Osteocyte (in vitro differentiated cells): ENCODE results near the gene CDR2L. TPM values are rescaled to one million over a fixed set of nuclear protein-coding genes. Genes with fewer than 3 reads are reported as not detected.
A peak's percentile ranks its signal among the peaks of the same experiment; 100 is the strongest.

Experiments used
- DNase-seq: peaks from one replicate; pipeline ENCODE4 v3.0.0; 2021; ENCODE audit warnings: mixed read lengths; ENCODE audit not compliant: unreplicated experiment; ENCODE audit errors: extremely low spot score
- H3K27ac Mint-ChIP-seq: one replicate; pipeline ENCODE4 v1.8.0; 2021; ENCODE audit warnings: mild to moderate bottlenecking, mixed read lengths; ENCODE audit not compliant: unreplicated experiment
- H3K27me3 Mint-ChIP-seq: one replicate; pipeline ENCODE4 v1.8.0; 2021; ENCODE audit warnings: mixed read lengths; ENCODE audit not compliant: unreplicated experiment
- H3K36me3 Mint-ChIP-seq: one replicate; pipeline ENCODE4 v1.8.0; 2021; ENCODE audit warnings: mixed read lengths; ENCODE audit not compliant: unreplicated experiment
- H3K4me1 Mint-ChIP-seq: one replicate; pipeline ENCODE4 v1.8.0; 2021; ENCODE audit warnings: mixed read lengths; ENCODE audit not compliant: unreplicated experiment
- H3K4me3 Mint-ChIP-seq: one replicate; pipeline ENCODE4 v1.8.0; 2021; ENCODE audit warnings: mild to moderate bottlenecking, moderate library complexity, mixed read lengths; ENCODE audit not compliant: unreplicated experiment
- H3K9me3 Mint-ChIP-seq: one replicate; pipeline ENCODE4 v1.8.0; 2021; ENCODE audit warnings: mixed read lengths; ENCODE audit not compliant: unreplicated experiment
- total RNA-seq: library from RNA; stranded (reverse); gene quantifications from 2 replicates; pipeline ENCODE4 v1.2.1, GENCODE V29; 2021
- TF ChIP-seq, protein P1 (sequence below): fragments of 200-600 bp; sonication (generic); IDR thresholded peaks from 2 replicates; pipeline ENCODE4 v1.5.0; 2021; ENCODE audit warnings: antibody characterized with exemption, mild to moderate bottlenecking, moderate library complexity

Gene CDR2L
- total RNA-seq, 1 donor from 2014 or later = 21.4 TPM

DNA sequence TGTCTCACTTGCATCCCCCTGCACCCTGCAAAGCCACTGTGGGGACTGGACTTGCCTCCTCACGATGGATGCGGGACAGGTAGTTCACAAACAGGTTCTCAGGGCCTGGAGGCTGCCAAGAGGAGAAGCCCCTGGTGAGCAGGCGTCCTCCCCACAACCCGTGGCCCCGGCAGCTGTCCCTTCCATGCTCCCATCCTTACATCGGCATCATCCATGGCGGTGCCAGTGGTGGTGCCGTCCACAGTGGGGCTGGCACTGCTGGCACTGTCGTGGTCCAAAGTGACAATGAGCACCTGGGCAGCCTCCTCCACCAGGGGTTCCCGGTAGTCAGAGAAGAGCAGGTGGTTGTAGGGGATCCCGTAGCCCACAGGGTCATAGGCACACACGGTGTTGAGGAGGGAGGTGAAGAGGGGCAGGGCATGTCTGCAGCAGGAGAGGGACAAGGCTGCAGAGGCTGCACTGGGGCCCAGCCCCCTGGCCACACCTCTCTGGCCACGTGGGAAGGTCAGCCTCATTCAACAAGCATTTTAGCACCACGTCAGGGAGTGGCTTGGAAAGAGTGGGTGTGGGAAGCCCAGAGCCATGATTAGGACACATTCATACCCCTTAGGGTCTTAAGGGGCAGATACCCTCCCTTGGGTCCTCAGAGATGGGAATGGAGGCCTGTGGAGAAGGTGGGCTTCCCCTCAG lies 27.5 kb upstream of the CDR2L start:
- no peak overlapping the region for H3K4me3 Mint-ChIP-seq
- H3K36me3 Mint-ChIP-seq = no peaks in the 10 kb centered on the region
- H3K4me1 Mint-ChIP-seq = no peaks in the 10 kb centered on the region
- no peak for DNase-seq
- H3K27ac Mint-ChIP-seq = no peak overlapping the region
- H3K9me3 Mint-ChIP-seq = no peaks in the 10 kb centered on the region
- peaks cover 3% of the 10 kb centered on the region for H3K27me3 Mint-ChIP-seq
- TF ChIP-seq, protein P1, sequence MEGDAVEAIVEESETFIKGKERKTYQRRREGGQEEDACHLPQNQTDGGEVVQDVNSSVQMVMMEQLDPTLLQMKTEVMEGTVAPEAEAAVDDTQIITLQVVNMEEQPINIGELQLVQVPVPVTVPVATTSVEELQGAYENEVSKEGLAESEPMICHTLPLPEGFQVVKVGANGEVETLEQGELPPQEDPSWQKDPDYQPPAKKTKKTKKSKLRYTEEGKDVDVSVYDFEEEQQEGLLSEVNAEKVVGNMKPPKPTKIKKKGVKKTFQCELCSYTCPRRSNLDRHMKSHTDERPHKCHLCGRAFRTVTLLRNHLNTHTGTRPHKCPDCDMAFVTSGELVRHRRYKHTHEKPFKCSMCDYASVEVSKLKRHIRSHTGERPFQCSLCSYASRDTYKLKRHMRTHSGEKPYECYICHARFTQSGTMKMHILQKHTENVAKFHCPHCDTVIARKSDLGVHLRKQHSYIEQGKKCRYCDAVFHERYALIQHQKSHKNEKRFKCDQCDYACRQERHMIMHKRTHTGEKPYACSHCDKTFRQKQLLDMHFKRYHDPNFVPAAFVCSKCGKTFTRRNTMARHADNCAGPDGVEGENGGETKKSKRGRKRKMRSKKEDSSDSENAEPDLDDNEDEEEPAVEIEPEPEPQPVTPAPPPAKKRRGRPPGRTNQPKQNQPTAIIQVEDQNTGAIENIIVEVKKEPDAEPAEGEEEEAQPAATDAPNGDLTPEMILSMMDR = no peak

- Mint-ChIP-seq H3K27ac (no peak overlapping the region), H3K4me3 (no peak overlapping the region), H3K4me1 (no peaks in the 10 kb centered on the region), H3K27me3 (peaks cover 3% of the 10 kb centered on the region), H3K9me3 (no peaks in the 10 kb centered on the region), H3K36me3 (no peaks in the 10 kb centered on the region)
- TF ChIP-seq, protein P1 = peak; percentile 46
- DNase-seq = no peak
These were observed 26.7 kb upstream of the CDR2L start for GRCh38 chr17:74960570-74961342.

GRCh38 chr17:74961657-74962350 lies 25.6 kb upstream of the CDR2L start:
- DNase-seq = peak; percentile 96

DNA sequence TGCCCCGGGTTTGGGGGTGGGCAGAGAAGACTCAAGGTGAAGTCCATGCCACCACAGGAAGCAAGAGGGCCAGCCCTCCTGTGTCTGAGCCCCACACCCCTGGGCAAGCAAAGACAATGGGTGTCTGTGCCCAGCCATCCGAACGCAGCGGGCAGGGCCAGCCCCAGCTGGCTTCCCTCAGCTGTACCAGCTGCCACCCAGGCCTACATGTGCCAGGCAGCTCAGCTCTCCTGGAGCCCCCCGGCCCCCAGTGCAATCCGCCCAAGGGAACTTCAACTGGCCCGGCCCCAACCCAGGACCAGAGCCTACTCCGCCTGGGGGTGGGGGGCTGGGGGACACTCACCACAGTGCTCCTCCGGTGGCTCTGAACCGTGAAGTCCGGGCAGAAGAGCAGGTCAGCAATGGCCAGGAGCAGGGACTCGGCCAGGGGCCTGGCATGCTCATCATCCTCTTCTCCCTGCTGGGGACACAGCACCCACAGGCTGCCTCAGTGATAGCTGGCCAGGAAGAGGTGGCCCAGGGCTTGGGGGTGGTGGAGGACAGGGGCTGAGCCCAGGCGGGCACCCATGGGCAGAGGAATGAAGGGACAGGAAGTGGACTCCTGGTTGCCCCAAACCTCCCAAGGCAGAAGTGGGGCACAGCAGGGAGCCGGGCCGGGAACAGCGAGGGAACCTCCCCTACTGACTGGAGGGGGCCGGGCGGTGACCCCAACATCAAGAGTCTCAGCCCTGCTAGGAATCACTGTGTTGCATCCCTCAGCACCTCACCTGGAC lies 24.6 kb upstream of the CDR2L start:
- Mint-ChIP-seq H3K9me3 (no peaks in the 10 kb centered on the region), H3K4me1 (no peaks in the 10 kb centered on the region), H3K27ac (no peak overlapping the region), H3K27me3 (peaks cover 3% of the 10 kb centered on the region), H3K4me3 (no peak overlapping the region), H3K36me3 (no peaks in the 10 kb centered on the region)
- TF ChIP-seq, protein P1 = no peak
- DNase-seq = no peak

More at GRCh38 chr17:74961657-74962350, 25.6 kb upstream of the CDR2L start:
- TF ChIP-seq, protein P1 = peak; percentile 84
- Mint-ChIP-seq H3K4me1 (no peaks in the 10 kb centered on the region), H3K27ac (no peak overlapping the region), H3K9me3 (no peaks in the 10 kb centered on the region), H3K36me3 (no peaks in the 10 kb centered on the region), H3K4me3 (no peak overlapping the region), H3K27me3 (peaks cover 3% of the 10 kb centered on the region)
